HTR-8/SVneo (cell line): ENCODE measurements around the gene EFCAB12.
"Not testable (repeated sequence)": the region's sequence is repeated elsewhere in the genome, so short reads cannot be mapped to it uniquely, and the experiment has no call there.

Experiments
- DNase-seq: peaks from one replicate; pipeline ENCODE4 v3.0.0; 2011; ENCODE audit warnings: low spot score, mixed read lengths; ENCODE audit not compliant: insufficient read length
- FAIRE-seq: peaks from 2 replicates; lab custom pipeline; 2011; peaks lifted over from hg19 to GRCh38; lab: Jason Lieb, UNC

EFCAB12 gene

DNA sequence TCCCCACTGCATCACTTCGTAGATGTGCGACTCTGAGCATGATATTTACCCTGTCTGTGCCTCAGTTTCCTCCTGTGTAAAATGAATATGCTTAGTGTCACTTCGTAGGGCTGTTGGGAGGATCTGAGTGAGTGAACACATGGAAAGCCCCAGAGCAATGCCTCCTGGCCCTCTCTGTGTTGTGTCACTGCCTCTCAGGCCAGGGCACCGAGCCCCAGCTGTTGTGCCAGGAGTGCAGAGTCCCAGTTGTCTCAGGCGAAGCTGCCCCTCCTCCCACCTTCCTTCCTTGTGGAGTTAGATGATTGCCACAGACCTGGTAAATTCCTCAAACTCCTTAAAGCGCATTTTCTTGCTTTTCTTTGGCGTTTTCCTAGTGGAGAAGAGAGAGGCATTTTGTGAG is 26.2 kb downstream of the EFCAB12 start:
- DNase-seq (no peak), FAIRE-seq (no peak)

DNA sequence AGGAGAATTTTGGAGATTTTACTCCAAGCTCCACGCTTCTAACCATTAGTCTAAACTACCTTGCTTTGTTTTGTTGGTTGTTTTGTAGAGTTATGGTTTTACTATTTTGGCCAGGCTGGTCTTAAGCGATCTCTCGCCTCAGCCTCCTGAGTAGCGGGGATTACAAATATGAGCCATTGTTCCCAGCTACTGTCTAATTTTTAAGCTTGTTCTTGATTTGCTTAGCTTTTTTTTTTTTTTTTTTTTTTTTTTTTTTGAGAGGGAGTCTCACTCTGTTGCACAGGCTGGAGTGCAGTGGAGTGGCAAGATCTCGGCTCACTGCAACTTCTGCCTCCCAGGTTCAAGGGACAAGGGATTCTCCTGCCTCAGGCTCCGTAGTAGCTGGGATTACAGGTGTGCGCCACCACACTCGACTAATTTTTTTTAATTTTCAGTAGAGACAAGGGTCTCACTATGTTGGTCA is 28.5 kb downstream of the EFCAB12 start:
- FAIRE-seq = no peak
- no peak for DNase-seq

DNA sequence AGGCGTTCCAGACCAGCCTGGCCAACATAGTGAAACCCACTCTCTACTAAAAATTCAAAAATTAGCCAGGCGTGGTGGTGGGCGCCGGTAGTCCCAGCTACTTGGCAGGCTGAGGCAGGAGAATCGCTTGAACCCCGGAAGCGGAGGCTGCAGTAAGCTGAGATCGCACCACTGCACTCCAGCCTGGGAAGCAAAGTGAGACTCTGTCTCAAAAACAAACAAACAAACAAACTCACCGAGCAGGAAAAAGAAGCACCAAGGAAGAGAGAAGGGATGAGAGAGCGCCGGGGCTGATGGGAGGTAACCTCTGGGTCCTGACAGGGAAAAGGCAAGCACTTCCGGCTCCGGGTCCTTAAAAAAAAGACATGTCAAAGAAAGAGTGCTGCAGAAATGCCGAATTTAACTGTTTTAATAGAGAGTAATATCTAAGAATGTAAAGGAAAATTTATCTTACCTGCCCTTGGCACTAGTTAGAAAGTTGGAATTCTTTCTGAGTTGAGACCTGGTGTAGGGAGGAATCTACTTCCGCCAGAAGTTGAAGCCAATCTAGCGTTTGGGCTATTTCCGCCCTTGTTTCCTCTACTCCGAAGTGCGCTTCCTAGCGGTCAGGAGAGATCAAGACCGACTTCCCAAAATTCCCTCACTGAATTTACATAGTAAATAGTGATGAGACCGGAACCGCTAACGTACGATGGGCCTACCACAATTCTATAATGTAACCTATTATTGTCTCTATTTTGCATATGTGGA is 29.1 kb downstream of the EFCAB12 start:
- FAIRE-seq (peak; percentile 64), DNase-seq (peak; percentile 89)

DNA sequence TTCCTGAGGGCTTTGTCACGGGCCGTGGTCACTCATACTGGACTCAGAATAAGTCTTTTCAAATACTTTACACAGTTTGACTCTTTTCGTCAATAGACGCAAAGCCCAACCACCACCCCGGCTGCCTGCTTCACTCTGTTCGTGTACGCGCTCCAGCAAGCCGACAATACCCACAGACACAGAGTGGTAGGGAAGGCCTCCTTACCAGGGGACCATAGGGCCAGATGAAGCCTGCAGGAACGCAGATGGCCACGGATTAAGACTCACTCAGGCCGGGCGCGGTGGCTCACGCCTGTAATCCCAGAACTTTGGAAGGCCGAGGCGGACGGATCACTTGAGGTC is 29.7 kb downstream of the EFCAB12 start:
- no peak for FAIRE-seq

DNA sequence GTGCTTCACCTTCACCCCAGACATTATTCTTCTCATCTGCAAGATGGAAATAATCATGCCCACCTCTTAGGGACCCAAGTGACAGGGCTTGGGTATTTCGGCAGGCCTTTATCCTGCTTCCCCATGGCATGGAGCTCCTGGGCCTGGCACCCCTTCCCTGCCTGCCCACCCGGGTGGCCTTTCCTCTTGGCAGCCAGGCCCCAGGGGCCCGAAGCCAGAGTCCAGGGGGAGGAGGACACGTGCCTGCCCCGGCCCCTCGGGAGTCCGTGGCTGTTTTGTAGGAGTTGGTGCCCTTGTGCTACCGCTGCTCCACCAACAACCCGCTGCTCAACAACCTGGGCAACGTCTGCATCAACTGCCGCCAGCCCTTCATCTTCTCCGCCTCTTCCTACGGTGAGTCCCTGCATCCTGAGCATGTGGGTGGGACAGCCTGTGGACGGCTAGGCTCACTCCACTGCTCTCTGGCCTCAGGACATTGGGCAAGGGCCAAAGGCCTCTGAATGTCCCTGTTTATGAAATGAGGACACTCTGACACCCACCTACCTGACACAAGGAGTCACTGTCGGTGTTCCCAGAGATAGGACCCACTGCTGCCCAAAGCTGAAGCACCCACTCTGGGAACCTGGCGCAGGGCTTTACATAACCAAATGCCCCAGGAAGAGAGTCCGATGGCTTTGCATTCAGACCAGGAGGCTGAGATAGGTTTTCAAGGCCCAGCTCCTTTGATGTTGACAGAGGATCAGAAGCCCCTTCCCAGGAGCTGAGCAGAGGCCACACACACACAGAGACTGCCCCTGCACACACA is 34.5 kb downstream of the EFCAB12 start:
- not testable (repeated sequence) for DNase-seq, FAIRE-seq

More for the DNA sequence above, 29.7 kb downstream of the EFCAB12 start:
- DNase-seq = no peak

DNA sequence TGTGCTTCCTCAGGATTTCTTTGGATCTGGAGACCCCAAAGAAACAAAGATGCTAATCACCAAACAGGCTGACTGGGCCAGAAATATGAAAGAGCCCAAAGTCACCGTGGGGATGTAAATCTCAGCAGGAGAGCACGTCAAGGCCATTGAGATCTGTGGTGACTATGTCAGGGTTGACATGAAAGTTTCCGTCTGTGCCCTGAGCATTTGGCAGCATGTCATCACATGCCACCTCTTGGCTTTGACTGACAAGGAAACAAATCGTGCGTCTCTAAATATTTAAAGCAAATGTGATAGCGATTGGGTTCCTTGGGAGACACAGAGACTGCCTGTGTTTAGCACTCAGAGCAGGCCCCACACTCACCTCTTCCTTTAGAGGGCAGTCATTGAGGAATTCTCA is 35.2 kb downstream of the EFCAB12 start:
- FAIRE-seq = no peak

DNA sequence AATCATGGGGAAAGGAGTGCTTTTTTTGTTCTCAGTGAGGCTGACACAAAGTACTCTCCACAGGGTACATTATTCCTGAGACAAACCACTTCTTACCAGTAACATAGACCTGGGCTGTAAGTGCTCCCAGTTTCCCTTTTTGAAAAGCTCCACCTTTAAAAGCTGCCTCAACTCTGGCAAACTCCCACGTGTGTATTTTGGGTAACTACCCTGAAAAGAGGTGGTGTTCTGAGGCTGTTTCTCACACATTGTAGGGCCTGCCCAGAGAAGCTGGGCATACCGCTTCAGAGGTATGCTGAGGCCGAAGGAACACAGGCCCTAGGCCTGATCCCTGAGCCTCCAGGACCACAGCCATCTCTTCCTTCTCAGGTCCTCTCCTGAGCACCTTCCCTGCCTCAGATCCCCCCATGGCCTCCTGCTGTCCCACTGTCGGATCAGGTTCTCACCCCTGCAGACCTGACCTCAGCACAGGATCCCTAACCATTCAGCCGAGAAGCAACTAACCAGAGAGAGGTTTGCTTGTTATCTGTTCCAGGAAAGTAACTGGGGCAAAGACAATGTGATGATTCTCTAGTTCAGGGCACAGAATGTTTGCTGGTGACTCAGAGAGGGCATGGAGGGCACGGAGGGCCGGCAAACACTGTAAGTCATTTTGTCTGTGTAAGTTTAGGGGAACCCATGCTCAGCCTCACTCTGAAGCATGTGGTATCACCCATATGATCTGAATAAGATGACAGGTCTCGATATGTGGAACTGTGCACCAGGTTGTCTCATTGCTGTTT is 36.1 kb downstream of the EFCAB12 start:
- peak; percentile 59 for FAIRE-seq
- not testable (repeated sequence) for DNase-seq

More for the DNA sequence above, 35.2 kb downstream of the EFCAB12 start:
- DNase-seq = no peak

DNA sequence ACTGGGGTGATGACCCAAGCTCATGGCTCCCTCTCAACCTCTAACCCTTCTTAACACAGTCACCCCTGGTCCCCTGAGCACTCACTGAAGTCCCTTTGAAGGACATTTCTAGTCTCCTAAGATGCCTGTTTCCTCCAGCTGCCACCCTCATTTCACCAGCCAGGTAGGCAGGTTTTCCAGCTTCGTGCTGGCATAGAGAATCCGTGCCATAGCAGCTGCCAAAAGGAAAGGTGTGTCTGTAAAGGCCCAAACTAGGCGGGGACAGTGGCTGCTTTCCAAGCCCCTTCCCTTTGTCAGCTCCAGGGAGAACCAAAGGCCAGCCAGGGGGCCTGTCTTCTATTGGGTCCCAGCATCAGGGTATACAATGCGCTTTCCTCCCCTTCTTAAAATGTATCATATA is 36.9 kb downstream of the EFCAB12 start:
- FAIRE-seq, DNase-seq: not testable (repeated sequence)

DNA sequence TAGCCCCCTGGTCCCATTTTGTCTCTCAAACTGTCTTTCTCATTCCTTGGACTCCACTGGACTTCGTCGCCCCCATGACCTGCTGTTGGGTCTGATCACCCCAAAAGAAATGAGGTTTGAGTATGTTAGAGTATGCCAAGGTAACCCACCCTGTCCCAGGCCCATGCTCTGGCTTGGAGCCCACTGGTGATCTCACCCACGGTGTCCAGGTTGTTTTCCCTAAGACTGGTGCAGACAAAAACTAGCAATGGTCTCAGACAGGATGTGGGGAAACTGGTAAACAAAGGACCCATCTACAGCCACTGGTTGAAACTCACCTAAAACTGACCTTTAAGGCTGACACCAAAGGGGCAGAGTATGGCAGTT is 38.9 kb downstream of the EFCAB12 start:
- DNase-seq (no peak), FAIRE-seq (no peak)

DNA sequence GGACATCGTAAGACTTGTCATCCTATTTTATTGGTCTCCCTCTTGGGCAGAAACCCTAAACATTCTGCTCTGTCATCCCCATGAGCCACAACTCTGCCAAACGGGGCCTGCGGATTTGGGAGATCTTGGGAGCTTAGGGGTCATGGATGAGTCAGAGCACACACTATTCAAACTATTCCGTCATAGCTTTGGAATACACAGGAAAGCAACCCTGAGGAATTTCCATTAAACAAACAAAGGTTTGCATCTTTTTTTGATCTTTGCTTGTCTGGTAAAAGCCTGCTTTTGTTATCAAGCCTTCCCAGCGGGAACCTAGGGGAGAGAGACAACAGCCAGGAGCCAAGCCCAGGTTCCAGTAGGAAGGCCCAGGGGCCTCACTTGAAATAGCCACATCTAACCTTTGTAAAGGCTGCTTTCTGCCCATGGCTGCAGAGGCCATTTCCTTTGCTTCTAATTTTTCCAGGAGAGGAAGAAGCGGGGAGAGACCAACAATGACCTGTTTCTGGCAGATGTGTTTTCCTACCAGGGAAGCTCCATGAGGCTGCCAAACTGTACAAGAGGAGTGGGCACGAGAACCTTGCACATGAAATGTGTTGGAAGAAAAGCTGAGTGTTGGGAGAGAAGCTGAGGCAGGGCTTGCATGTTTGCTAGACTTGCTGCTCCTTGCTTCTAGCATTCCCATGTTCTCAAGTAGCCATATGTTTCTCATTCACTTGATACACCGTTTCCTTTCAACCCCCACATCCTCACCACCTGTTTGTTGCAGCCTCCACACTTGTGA is 39.5 kb downstream of the EFCAB12 start:
- FAIRE-seq = peak; percentile 31
- not testable (repeated sequence) for DNase-seq

DNA sequence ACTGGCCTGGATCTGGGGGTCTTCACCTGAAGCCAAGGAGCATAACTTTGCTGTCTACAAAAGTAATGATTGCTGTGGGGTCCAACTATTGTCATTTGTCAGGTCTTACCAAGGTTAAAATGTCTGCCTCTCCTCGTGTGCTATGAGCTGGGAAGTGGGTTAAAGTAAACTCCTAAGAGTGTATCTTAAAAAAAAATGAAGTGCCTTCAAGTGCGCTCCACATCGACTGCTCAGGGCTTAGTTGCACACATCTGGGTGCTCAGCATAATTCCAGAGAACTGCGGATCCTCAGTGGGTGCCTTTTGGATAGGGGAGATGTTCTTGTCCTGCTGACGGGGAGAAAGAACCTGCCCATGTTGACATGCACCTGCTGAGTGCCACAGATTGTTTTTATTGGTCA is 40.9 kb downstream of the EFCAB12 start:
- FAIRE-seq = no peak
- no peak for DNase-seq

DNA sequence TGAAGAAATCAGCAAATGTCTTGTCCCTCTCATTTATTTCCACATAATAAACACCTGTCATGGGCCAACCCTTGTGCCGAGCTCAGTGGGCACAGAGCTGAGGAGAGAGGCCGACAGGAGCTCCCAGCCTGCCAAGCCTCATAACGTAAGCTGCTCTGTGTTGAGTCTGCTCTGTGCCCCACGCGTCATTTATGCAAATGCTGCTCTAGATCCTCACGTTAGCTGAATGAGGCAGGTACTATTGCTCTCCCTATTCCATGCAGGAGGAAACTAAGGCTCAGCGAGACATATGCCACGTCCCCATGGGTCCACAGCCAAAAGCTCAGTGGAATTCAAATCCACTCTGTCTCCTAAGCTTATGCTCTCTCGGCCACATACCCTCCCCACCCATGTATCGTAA is 41.5 kb downstream of the EFCAB12 start:
- DNase-seq (no peak), FAIRE-seq (no peak)

DNA sequence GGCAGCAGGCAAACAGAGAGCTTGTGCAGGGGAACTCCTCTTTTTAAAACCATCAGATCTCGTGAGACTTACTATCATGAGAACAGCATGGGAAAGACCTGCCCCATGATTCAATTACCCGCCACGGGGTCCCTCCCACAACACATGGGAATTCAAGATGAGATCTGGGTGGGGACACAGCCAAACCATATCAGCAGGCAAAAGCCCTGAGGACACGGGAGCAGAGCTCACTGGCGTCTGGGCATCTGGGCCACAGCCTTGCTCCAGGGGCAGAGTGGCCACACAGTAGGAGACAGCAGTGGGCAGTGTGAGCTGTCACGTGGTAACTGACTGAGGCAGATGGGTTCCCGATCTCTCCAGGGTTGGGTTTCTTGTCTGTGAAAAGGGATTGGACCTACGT is 42.9 kb downstream of the EFCAB12 start:
- FAIRE-seq, DNase-seq: not testable (repeated sequence)

DNA sequence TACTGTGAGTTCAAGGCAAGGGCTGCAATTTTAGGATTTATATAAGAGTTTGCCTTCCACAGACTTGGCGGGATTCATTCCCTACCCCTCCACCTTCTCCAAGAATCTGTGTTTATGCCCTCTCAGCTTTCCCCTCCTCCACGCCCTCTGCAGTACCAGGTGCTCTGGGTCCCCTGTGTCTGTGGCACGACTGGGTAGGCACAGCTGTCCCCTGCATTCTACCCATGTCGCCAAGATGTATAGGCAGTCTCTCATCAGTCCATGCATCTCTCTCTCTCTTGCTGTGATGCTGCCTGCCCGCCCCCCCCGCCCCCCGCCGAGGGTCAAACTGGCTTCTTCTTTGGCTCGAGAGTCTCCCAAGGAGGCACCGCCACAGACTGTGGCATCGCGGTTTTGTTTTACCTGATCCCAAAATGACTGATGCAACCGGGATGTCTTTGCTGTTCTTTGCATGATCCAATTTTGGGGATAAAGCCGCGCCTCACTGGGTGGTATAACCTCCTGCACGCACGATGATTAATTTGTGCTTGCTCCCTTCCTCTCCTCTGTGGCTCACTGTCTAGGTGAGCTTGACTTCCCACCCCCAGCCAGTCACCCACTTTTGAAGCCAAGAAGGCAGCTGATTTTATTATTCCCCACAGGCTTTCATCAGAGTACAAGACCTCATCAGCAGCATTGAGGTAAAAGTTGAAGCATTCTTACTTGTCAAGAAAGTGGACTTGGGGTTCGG is 43.7 kb downstream of the EFCAB12 start:
- FAIRE-seq (no peak), DNase-seq (no peak)

DNA sequence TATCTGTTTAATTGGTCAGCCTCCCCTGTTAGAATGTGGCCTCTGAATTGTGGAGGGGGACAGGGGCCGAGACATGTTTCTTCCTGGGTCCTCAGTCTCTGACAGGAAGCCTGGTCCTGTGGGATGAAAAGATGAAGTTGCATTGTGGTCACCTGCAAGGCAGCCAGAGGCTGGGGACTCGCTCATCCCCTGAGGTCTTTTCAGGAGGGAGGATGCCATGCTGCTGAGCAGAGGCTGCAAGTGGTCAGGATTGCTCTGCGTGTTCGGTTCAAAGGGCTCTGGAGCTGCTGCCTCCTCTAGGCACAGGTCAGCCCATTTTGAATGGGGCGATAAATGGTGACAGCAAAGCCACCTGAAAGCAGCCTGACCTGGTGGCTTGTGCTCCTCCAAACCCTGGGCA is 44.3 kb downstream of the EFCAB12 start:
- FAIRE-seq = peak; percentile 16
- not testable (repeated sequence) for DNase-seq

DNA sequence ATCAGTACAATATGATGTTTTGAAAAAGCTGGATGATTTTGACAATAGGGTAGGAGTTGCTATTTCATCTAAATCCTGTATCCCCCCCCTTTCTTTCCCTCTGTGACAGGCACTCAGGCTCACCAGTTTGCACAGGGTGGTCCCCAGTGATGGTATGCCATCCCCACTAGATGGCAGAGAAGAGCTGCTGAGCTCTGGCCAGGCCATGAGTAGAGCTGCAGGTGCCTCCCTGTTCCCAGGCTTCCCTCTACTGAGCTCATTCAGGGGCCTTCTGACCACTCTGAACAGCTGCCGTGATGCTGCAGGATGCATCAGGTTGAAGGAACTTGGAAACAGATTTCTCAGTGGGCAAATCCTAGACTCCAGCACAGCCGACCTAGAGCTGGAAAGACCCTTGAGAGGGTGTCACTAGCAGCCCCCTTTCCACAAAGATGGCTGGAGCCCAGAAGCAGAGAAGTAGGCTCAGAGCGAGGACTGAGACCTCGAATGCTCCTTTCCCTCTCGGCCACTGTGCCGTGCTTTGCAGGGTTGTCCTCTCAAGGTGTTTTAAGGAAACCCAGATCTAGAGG is 45.1 kb downstream of the EFCAB12 start:
- DNase-seq (peak; percentile 84), FAIRE-seq (no peak)

DNA sequence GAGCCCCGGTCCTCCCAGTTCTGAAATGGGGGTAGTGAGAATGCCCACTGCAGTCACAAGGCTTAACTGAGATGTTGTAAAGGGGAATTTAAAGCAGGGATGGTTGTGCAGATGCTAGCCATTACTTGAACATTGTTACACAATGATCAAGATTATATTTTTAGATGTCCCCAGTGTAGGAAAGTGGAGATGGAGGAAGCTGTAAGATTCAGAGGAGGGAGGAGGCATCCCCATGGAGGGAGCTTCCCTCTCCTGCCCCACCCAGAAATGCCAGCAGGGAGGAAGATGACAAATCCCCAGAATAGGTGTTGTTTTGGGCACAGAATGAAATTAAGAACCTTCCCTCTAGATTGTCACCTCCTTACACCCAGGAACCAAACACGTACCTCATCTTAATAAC is 46.1 kb downstream of the EFCAB12 start:
- DNase-seq = no peak
- FAIRE-seq = no peak

DNA sequence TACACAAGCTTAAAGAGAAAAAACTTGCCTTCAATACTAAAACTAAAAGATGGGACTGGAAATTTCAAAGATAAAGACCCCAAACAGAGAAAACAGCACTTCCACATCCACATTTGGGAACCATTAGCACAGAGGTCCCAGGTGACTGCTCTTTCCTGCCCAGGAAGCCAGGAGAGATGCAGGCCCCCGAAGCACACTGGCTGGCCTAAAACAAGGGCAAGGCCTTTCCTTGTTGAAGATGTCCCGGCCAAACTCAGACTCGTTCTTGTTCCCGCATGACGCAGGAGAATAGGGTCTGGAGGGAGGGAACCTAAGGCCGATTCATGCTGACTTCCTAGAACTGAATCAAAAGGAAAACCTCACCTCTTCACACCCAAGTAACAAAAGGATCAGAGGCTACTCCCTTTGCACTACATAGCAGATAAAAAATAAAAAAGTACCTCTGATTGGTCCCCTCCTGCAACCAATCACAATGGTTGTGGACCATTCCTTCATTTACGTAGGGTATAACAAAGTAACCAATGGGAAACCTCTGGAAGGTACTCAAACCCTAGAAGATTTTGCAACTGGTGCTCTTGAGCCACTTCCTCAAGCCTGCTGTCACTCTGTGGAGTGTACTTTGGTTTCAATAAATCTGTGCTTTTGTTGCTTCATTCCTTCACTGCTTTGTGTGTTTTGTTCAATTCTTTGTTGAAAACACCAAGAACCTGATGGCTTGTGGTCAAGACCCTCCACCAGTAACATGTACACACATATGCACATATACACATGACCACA is 48.7 kb downstream of the EFCAB12 start:
- FAIRE-seq (no peak), DNase-seq (no peak)
